ENCODE data around the gene KL.

GRCh38 chr13:33087091-33087490 is 70.9 kb downstream of the KL start:
- no peak for TF ChIP-seq MXI1 (IDR thresholded peaks at IDR 0.05; ENCODE audit: low read depth, low read length)
- no peak for TF ChIP-seq NFXL1 (IDR thresholded peaks at IDR 0.05; ENCODE audit: borderline replicate concordance)
- no peak for TF ChIP-seq EP300 (IDR thresholded peaks at IDR 0.05; ENCODE audit: borderline replicate concordance in 1 of 2, control insufficient read depth in 1 of 2, low read depth in 2 of 2, low read length in 2 of 2)
- no peak for TF ChIP-seq RELA (IDR thresholded peaks at IDR 0.05; ENCODE audit: borderline replicate concordance, partially characterized antibody)
- no peak for TF ChIP-seq RCOR1 (conservative IDR thresholded peaks at IDR 0.05; ENCODE audit: low read depth, low read length)
- no peak for TF ChIP-seq ZNF274 (IDR thresholded peaks at IDR 0.05; ENCODE audit: insufficient read depth, insufficient read length)
- TF ChIP-seq RFX5 (IDR thresholded peaks at IDR 0.05; ENCODE audit: low read depth, low read length): no peak
- TF ChIP-seq, protein P1, sequence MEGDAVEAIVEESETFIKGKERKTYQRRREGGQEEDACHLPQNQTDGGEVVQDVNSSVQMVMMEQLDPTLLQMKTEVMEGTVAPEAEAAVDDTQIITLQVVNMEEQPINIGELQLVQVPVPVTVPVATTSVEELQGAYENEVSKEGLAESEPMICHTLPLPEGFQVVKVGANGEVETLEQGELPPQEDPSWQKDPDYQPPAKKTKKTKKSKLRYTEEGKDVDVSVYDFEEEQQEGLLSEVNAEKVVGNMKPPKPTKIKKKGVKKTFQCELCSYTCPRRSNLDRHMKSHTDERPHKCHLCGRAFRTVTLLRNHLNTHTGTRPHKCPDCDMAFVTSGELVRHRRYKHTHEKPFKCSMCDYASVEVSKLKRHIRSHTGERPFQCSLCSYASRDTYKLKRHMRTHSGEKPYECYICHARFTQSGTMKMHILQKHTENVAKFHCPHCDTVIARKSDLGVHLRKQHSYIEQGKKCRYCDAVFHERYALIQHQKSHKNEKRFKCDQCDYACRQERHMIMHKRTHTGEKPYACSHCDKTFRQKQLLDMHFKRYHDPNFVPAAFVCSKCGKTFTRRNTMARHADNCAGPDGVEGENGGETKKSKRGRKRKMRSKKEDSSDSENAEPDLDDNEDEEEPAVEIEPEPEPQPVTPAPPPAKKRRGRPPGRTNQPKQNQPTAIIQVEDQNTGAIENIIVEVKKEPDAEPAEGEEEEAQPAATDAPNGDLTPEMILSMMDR (IDR thresholded peaks at IDR 0.05 in 2 of 3, conservative IDR thresholded peaks at IDR 0.05 in 1 of 3; ENCODE audit: control insufficient read depth in 2 of 3, extremely low read depth in 1 of 3, insufficient read depth in 1 of 3, low read depth in 3 of 3, low read length in 3 of 3): no peak
- TF ChIP-seq POLR2AphosphoS5 (IDR thresholded peaks at IDR 0.05; ENCODE audit: low read length): no peak
- no peak for TF ChIP-seq PBX3 (IDR thresholded peaks at IDR 0.05; ENCODE audit: insufficient replicate concordance, low read depth, low read length)
- no peak for TF ChIP-seq MYC (IDR thresholded peaks at IDR 0.05; ENCODE audit: insufficient read depth, insufficient read length, insufficient replicate concordance, low read length, severe bottlenecking)
- no peak for TF ChIP-seq FOXM1 (IDR thresholded peaks at IDR 0.05; ENCODE audit: low read depth, low read length)
- TF ChIP-seq, protein P2, sequence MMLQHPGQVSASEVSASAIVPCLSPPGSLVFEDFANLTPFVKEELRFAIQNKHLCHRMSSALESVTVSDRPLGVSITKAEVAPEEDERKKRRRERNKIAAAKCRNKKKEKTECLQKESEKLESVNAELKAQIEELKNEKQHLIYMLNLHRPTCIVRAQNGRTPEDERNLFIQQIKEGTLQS (IDR thresholded peaks at IDR 0.05; ENCODE audit: borderline replicate concordance, extremely low read depth, low read depth, low read length): no peak

Measured in GM12878 (cell line).